DOHH2 (cell line): Measurements from ENCODE around the gene WDR75.

Experiments used
- H3F3A ChIP-seq: fragments of 200-600 bp; sonication (generic), shearing (Covaris generic); 2 replicates; pipeline ENCODE4 v1.6.0; 2016; ENCODE audit warnings: antibody characterized with exemption, mild to moderate bottlenecking; ENCODE audit not compliant: control insufficient read depth, insufficient read depth
- H3K27ac ChIP-seq: fragments of 200-600 bp; sonication (generic); 2 replicates; pipeline ENCODE4 v1.5.1; 2014; ENCODE audit warnings: low read depth, mild to moderate bottlenecking, low read length, moderate library complexity
- H3K27me3 ChIP-seq: fragments of 200-600 bp; sonication (generic); 2 replicates; pipeline ENCODE4 v1.6.1; 2014; ENCODE audit warnings: mild to moderate bottlenecking, low read length, mixed read lengths; ENCODE audit not compliant: control insufficient read depth
- H3K36me3 ChIP-seq: fragments of 200-600 bp; sonication (generic); 2 replicates; pipeline ENCODE4 v1.6.1; 2014; ENCODE audit warnings: mild to moderate bottlenecking, low read length, moderate library complexity, mixed read lengths; ENCODE audit not compliant: control insufficient read depth
- H3K4me1 ChIP-seq: fragments of 200-600 bp; sonication (generic); 2 replicates; pipeline ENCODE4 v1.6.1; 2014; ENCODE audit warnings: mild to moderate bottlenecking, low read length, mixed read lengths; ENCODE audit not compliant: control insufficient read depth
- H3K4me2 ChIP-seq: fragments of 200-600 bp; sonication (generic); 2 replicates; pipeline ENCODE4 v1.6.0; 2014; ENCODE audit warnings: mild to moderate bottlenecking, low read length, moderate library complexity
- H3K4me3 ChIP-seq: fragments of 200-600 bp; sonication (generic); 2 replicates; pipeline ENCODE4 v1.5.1; 2014; ENCODE audit warnings: mild to moderate bottlenecking, low read length, mixed read lengths
- H3K79me2 ChIP-seq: fragments of 200-600 bp; sonication (generic); 2 replicates; pipeline ENCODE4 v1.6.1; 2014; ENCODE audit warnings: mild to moderate bottlenecking, low read length, mixed read lengths; ENCODE audit not compliant: control insufficient read depth
- H3K9me2 ChIP-seq: fragments of 200-600 bp; sonication (generic); replicated peaks from 2 replicates; pipeline ENCODE4 v1.6.1; 2014; ENCODE audit warnings: mild to moderate bottlenecking, low read length, mixed read lengths; ENCODE audit not compliant: control insufficient read depth
- H3K9me3 ChIP-seq: fragments of 200-600 bp; sonication (generic); 2 replicates; pipeline ENCODE4 v1.6.1; 2014; ENCODE audit warnings: antibody characterized with exemption, low read length, mixed read lengths; ENCODE audit not compliant: control insufficient read depth, insufficient read depth
- H4K20me1 ChIP-seq: fragments of 200-600 bp; sonication (generic); 2 replicates; pipeline ENCODE4 v1.6.0; 2014; ENCODE audit warnings: low read depth, mild to moderate bottlenecking, antibody characterized with exemption, low read length, moderate library complexity; ENCODE audit not compliant: control insufficient read depth, insufficient read depth
- EZH2phosphoT487 ChIP-seq: fragments of 200-600 bp; sonication (generic); IDR thresholded peaks from 2 replicates; pipeline ENCODE4 v1.6.1; 2017; ENCODE audit warnings: borderline replicate concordance, mild to moderate bottlenecking, antibody characterized with exemption, low read length, moderate library complexity, mixed read lengths
- TF ChIP-seq, protein P1 (sequence below): fragments of 200-600 bp; sonication (generic); IDR thresholded peaks from one replicate; pipeline ENCODE4 v1.5.1; 2014; ENCODE audit warnings: antibody characterized with exemption, mild to moderate bottlenecking, low read depth, low read length; ENCODE audit not compliant: poor library complexity, severe bottlenecking

The WDR75 gene

DNA sequence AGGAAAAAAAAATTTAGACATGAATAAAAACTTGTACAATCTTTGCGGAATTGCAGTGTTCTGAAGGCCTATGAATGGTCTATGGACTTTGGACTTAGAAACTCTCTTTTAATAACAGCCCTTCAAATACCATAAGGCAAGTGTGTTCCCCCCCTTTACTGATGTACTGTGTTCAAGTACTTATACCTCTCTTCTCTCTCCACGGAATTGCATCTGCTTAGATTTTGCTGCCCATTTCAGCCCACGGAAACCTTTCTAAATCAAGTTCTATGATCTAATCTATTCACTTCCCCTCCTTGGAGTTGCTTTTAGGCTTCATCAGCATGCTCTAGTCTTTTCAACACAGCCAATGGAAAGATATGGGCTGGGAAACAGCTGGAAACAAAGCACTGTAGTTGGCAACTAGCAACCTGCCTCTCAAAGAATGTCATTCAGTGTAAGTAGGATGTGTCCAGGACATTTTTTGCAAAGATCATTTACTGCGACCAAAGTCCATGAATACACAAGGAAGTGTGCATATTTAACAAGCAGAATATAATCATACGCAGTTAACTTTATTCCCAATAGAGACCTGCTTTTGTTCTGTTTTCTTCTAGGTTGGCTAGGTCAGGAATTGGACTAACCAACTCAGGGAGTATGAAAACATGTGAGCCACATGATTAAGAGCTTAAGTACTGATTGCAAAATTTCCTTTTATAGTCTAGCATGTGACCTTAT, 81.3 kb downstream of the WDR75 start:
- no peaks in the 10 kb centered on the region for H3K79me2 ChIP-seq
- H3K27me3 ChIP-seq = peaks cover 4% of the 10 kb centered on the region; the same call in 1 of the 2 replicates
- H3K4me3 ChIP-seq = no peak overlapping the region
- no peaks in the 10 kb centered on the region for H4K20me1 ChIP-seq
- no peak for TF ChIP-seq EZH2phosphoT487
- TF ChIP-seq, protein P1, sequence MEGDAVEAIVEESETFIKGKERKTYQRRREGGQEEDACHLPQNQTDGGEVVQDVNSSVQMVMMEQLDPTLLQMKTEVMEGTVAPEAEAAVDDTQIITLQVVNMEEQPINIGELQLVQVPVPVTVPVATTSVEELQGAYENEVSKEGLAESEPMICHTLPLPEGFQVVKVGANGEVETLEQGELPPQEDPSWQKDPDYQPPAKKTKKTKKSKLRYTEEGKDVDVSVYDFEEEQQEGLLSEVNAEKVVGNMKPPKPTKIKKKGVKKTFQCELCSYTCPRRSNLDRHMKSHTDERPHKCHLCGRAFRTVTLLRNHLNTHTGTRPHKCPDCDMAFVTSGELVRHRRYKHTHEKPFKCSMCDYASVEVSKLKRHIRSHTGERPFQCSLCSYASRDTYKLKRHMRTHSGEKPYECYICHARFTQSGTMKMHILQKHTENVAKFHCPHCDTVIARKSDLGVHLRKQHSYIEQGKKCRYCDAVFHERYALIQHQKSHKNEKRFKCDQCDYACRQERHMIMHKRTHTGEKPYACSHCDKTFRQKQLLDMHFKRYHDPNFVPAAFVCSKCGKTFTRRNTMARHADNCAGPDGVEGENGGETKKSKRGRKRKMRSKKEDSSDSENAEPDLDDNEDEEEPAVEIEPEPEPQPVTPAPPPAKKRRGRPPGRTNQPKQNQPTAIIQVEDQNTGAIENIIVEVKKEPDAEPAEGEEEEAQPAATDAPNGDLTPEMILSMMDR = no peak
- H3K27ac ChIP-seq = no peak overlapping the region
- no peaks in the 10 kb centered on the region for H3F3A ChIP-seq
- no peaks in the 10 kb centered on the region for H3K4me1 ChIP-seq
- no peaks in the 10 kb centered on the region for H3K36me3 ChIP-seq
- no peak overlapping the region for H3K4me2 ChIP-seq
- no peaks in the 10 kb centered on the region for H3K9me3 ChIP-seq
- no peaks in the 10 kb centered on the region for H3K9me2 ChIP-seq

DNA sequence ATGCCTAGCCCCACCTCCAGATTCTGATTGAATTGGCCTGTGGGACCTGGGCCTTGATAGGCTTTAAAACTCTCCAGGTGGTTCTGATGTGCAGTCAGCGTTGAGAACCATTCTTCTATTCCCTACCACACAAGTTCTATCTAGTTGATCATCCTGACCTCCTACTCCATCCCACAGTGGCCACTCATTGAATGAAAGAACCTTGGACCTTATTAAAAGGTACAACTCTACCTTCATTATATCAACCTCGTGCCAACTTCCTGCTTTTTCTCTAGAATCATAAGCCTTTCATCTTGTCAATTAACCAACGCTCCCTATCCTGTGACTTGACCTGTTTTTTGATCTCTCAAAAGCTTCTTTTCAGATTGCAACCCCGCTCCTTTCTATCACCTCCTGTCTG, 83.5 kb downstream of the WDR75 start:
- Histone ChIP-seq H4K20me1 (no peaks in the 10 kb centered on the region), H3K4me2 (no peak overlapping the region), H3K4me3 (no peak overlapping the region), H3K27me3 (no peaks in the 10 kb centered on the region), H3K36me3 (no peaks in the 10 kb centered on the region), H3K79me2 (no peaks in the 10 kb centered on the region), H3K9me3 (no peaks in the 10 kb centered on the region), H3F3A (no peaks in the 10 kb centered on the region), H3K4me1 (no peaks in the 10 kb centered on the region), H3K9me2 (no peaks in the 10 kb centered on the region), H3K27ac (no peak overlapping the region)
- TF ChIP-seq, protein P1 = no peak
- TF ChIP-seq EZH2phosphoT487 = no peak
